HL-60/S4 treated with retinoic acid at 250 ng/mL for 4 days and 3 days (cell line): ENCODE results near the gene HEPACAM.

Experiments used
- in situ Hi-C: fragments of 300-500 bp; cut with MboI; formaldehyde crosslinking; loops from 2 replicates; pipeline ENCODE4 v1.7.0; 2022; ENCODE audit warnings: low sequenced_read_pairs

Gene HEPACAM

GRCh38 chr11:124943741-124944140, 7.9 kb upstream of the HEPACAM start:
- in situ Hi-C loops, result no loop called here

GRCh38 chr11:124943254-124943616, 7.4 kb upstream of the HEPACAM start:
- in situ Hi-C loops, result no loop called here

GRCh38 chr11:124942466-124943253, 6.8 kb upstream of the HEPACAM start:
- in situ Hi-C loops, result no loop called here

GRCh38 chr11:124941703-124942102, 5.9 kb upstream of the HEPACAM start:
- in situ Hi-C loops, result no loop called here

GRCh38 chr11:124938970-124939369, 3.1 kb upstream of the HEPACAM start:
- in situ Hi-C loops, result no loop called here

GRCh38 chr11:124938206-124938765, 2.4 kb upstream of the HEPACAM start:
- in situ Hi-C loops, result no loop called here

GRCh38 chr11:124937336-124937935, 1.6 kb upstream of the HEPACAM start:
- in situ Hi-C loops, result no loop called here

GRCh38 chr11:124934862-124935547, 842 bp downstream of the HEPACAM start:
- in situ Hi-C loops, result no loop called here

- in situ Hi-C loops, result no loop called here
Observed at GRCh38 chr11:124930799-124931198, 5.0 kb downstream of the HEPACAM start.

GRCh38 chr11:124928942-124929665, 6.7 kb downstream of the HEPACAM start:
- in situ Hi-C loops, result no loop called here

GRCh38 chr11:124923296-124923695, 12.6 kb downstream of the HEPACAM start:
- in situ Hi-C loops, result no loop called here

GRCh38 chr11:124922831-124923230, 13.0 kb downstream of the HEPACAM start:
- in situ Hi-C loops, result no loop called here

GRCh38 chr11:124920870-124921609, 14.8 kb downstream of the HEPACAM start:
- in situ Hi-C loops, result no loop called here

- in situ Hi-C loops, result no loop called here
Observed at GRCh38 chr11:124920356-124920755, 15.5 kb downstream of the HEPACAM start.

GRCh38 chr11:124919898-124920297, 15.9 kb downstream of the HEPACAM start:
- in situ Hi-C loops, result no loop called here

GRCh38 chr11:124918950-124919349, 16.9 kb downstream of the HEPACAM start, which contains the start of gene HEPN1:
Gene HEPN1, plus strand, starts transcription at chr11:124919250.
- in situ Hi-C loops, result no loop called here

GRCh38 chr11:124917115-124917637, 18.7 kb downstream of the HEPACAM start:
- in situ Hi-C loops, result no loop called here

GRCh38 chr11:124916370-124916710, 19.5 kb downstream of the HEPACAM start:
- in situ Hi-C loops, result no loop called here

GRCh38 chr11:124915541-124916369, 20.1 kb downstream of the HEPACAM start:
- in situ Hi-C loops, result no loop called here
